Right lobe of liver (tissue), 6 donors: Measurements from ENCODE around the gene UBE3B. TPM values are rescaled to one million over a fixed set of nuclear protein-coding genes. Genes with fewer than 3 reads are reported as not detected.
A peak's percentile ranks its signal among the peaks of the same experiment; 100 is the strongest.

ENCODE experiments used
- ATAC-seq, 4 donors: fragments of 200-7000 bp; cut with Tn5 transposase; one replicate each; pipeline ENCODE4 v1.9.1; 2020; ENCODE audit warnings: mild to moderate bottlenecking in 4 of 4, moderate library complexity in 4 of 4
- DNase-seq, 3 donors: peaks; one replicate each; pipeline ENCODE4 v3.0.0-alpha.2; 2020
- H3K27ac ChIP-seq, 3 donors: fragments of 200-600 bp; one replicate each; pipeline ENCODE4 v1.8.0; 2022
- H3K27me3 ChIP-seq, 2 donors: fragments of 200-600 bp; one replicate each; pipeline ENCODE4 v1.8.0; 2022
- H3K36me3 ChIP-seq, 4 donors: fragments of 200-600 bp; sonication (generic) in 1 of 4; one replicate each; pipeline versions ENCODE4 v1.5.1 to v1.8.0; 2017 to 2022; ENCODE audit warnings: control low read depth in 1 of 4
- H3K4me1 ChIP-seq, 4 donors: fragments of 200-600 bp; sonication (generic) in 1 of 4; one replicate each; pipeline versions ENCODE4 v1.5.1 to v1.8.0; 2017 to 2022; ENCODE audit warnings: control low read depth in 1 of 4
- H3K4me3 ChIP-seq, 3 donors: fragments of 200-600 bp; one replicate each; pipeline ENCODE4 v1.8.0; 2022
- H3K9me3 ChIP-seq, 4 donors: fragments of 200-600 bp; sonication (generic) in 1 of 4; one replicate each; pipeline versions ENCODE4 v1.5.1 to v1.8.0; 2017 to 2022; ENCODE audit warnings: control low read depth in 1 of 4
- POLR2A ChIP-seq: fragments of 450-650 bp; IDR thresholded peaks from one replicate; pipeline ENCODE4 v1.6.1; 2017; ENCODE audit warnings: antibody characterized with exemption, mild to moderate bottlenecking
- WGBS: methylation state at CpG from one replicate; pipeline ENCODE4 v1.1.6; 2018; ENCODE audit warnings: low coverage, low lambda C conversion rate; ENCODE audit not compliant: insufficient coverage; ENCODE audit errors: missing lambda C conversion rate; 5-methylcytosine and 5-hydroxymethylcytosine counted together
- intact Hi-C, 2 donors: fragments of 100-400 bp; cut with DNase I; formaldehyde crosslinking; loops; one replicate each; pipeline versions ENCODE4 v1.11.2 to v1.14.1; 2022
- total RNA-seq, 6 experiments: library from RNA; depleted of rRNA in 2 of 6; stranded (reverse); fragments of >200 nt in 2 of 6; fragmentation: NEBNext Ultra II Directional in 3 of 6; extraction: Animal tissue kit (Norgen Biotek cat#: 25700) in 3 of 6; gene quantifications; one replicate each; pipeline versions ENCODE4 v1.1.0 to v1.2.4, GENCODE V29; 2016 to 2023
- TF ChIP-seq, protein P1 (sequence below), 4 donors: fragments of 200-600 bp in 3 of 4; fragments of 450-650 bp in 1 of 4; IDR thresholded peaks; one replicate each; pipeline versions ENCODE4 v1.5.1 to v1.8.0; 2016 to 2022; ENCODE audit warnings: antibody characterized with exemption in 4 of 4, mild to moderate bottlenecking in 2 of 4
- donor health status: DM: no; HTN: yes; CAD: no.
- donor health status: DM: no; HTN: no; CAD: no.
- donor health status: DM: no; HTN: no; CAD: no.
- donor health status: DM: no; HTN: yes; CAD: no.
- donor health status: DM: no; HTN: yes; CAD: no.

The UBE3B gene
- total RNA-seq, 6 experiments from 2014 or later = 15.3 to 31.8 (median 22.5) TPM

DNA sequence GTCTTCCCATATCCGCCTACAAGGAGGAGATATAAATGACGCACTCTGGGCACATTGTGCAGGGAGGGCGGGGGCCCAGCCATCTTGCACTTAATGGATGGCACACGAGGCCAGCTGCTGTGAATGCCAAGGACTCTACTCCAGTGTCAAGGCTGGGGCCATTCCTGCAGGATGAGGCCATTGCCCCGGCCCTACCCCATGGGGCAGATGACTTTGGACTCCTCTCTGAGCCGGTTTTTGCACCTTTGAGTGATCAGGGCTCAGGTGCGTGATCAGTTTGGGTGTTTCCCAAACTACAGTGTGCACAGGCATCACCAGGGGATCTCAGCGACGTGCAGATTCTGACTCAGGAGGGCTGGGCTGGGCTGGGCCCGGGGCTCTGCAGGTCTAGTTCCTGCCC, 79.8 kb downstream of the UBE3B start:
- ATAC-seq = peak; percentile 55 to 72 (median 70)
- Histone ChIP-seq H3K4me3 (no peak overlapping the region), H3K9me3 (no peaks in the 10 kb centered on the region), H3K27me3 (no peaks in the 10 kb centered on the region), H3K27ac (no peak overlapping the region), H3K36me3 (no peaks in the 10 kb centered on the region), H3K4me1 (peaks cover 0 to 46% (median 22%) of the 10 kb centered on the region in 4 donors)
- no peak for TF ChIP-seq POLR2A
- TF ChIP-seq, protein P1, sequence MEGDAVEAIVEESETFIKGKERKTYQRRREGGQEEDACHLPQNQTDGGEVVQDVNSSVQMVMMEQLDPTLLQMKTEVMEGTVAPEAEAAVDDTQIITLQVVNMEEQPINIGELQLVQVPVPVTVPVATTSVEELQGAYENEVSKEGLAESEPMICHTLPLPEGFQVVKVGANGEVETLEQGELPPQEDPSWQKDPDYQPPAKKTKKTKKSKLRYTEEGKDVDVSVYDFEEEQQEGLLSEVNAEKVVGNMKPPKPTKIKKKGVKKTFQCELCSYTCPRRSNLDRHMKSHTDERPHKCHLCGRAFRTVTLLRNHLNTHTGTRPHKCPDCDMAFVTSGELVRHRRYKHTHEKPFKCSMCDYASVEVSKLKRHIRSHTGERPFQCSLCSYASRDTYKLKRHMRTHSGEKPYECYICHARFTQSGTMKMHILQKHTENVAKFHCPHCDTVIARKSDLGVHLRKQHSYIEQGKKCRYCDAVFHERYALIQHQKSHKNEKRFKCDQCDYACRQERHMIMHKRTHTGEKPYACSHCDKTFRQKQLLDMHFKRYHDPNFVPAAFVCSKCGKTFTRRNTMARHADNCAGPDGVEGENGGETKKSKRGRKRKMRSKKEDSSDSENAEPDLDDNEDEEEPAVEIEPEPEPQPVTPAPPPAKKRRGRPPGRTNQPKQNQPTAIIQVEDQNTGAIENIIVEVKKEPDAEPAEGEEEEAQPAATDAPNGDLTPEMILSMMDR (IDR thresholded peaks at IDR 0.05) = no peak
- intact Hi-C loops = no loop called here
- peak in 2 of 3 donors; percentile 58 to 77 for DNase-seq
- WGBS = 17% methylated on average over 1 of the region's 10 CpGs

DNA sequence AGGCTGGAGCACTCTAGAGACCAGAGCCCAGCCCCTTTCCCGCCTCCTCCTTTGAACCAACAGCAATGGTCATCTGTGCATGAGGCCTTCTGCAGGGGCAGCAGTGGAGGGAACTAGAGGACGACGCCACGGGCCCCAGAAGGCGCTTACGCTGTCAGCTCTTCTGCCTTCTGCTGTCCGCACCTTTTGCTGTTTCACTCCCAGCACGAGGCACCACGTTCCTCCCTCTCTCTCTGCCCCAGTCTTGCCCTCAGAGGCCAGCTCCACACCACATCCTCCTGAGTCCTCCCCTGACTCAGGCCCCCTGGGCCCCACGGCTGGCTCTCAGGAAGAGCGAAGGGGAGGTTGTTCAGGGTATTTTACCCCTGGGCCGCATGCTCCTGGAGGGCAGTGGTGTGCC, 80.4 kb downstream of the UBE3B start:
- ATAC-seq = peak in 1 of 4 donors; percentile 2
- 70% methylated on average over 6 of the region's 12 CpGs for WGBS
- peaks cover 0 to 46% (median 21%) of the 10 kb centered on the region in 4 donors for H3K4me1 ChIP-seq
- no peaks in the 10 kb centered on the region for H3K9me3 ChIP-seq
- H3K4me3 ChIP-seq = no peak overlapping the region
- no peaks in the 10 kb centered on the region for H3K27me3 ChIP-seq
- no peak for TF ChIP-seq POLR2A
- TF ChIP-seq, protein P1 (IDR thresholded peaks at IDR 0.05) = no peak
- intact Hi-C loops = no loop called here
- no peak overlapping the region for H3K27ac ChIP-seq
- DNase-seq = no peak
- H3K36me3 ChIP-seq = no peaks in the 10 kb centered on the region

DNA sequence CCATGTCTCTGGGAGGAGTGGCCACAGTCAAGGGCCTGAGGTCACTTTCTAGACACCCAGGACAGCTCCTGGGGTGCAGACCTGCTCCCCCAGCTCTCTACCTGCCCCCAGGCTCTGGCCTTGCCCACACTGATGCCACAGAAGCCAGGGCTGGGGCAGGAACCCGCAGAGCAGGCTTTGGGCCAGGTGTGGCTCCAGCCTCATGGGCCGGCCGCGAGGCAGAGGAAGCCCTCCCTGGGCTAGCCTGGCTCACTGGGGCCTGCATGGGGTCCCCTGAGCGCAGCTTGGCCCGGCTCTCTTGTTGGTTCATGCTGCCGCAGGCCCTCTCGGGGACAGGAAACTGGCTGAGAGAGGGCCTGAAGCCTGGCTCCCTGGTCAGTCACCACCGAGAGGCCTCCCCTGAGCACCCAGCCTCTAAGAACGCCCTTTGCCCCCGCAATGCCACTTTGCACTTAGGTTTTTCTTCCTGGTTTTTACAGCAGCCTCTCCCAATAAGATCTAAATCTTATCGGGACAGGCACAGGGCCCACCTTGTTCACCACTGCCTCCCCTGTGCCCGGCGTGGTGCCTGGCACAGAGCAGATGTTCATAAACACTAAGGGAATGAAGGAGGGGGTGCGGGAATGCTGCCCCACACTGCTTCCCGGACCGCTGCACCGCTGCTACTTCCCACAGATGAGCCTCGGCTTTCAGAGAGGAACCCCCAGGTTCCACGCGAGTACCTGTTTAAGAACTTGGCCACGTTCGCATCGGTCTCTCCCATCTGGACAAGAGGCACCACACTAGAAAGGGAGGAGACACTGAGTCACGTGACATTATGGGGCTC, 81.2 kb downstream of the UBE3B start:
- Histone ChIP-seq H3K9me3 (no peaks in the 10 kb centered on the region), H3K4me3 (no peak overlapping the region), H3K27ac (no peak overlapping the region), H3K4me1 (peaks cover 0 to 43% (median 17%) of the 10 kb centered on the region in 4 donors), H3K36me3 (peaks cover 0 to 7% (median 0%) of the 10 kb centered on the region in 4 donors), H3K27me3 (no peaks in the 10 kb centered on the region)
- peak in 1 of 4 donors; percentile 17 for ATAC-seq
- DNase-seq = peak in 1 of 3 donors; percentile 31
- intact Hi-C loops = no loop called here
- WGBS = 95% methylated on average over 9 of the region's 25 CpGs
- TF ChIP-seq, protein P1 (IDR thresholded peaks at IDR 0.05) = no peak
- no peak for TF ChIP-seq POLR2A

DNA sequence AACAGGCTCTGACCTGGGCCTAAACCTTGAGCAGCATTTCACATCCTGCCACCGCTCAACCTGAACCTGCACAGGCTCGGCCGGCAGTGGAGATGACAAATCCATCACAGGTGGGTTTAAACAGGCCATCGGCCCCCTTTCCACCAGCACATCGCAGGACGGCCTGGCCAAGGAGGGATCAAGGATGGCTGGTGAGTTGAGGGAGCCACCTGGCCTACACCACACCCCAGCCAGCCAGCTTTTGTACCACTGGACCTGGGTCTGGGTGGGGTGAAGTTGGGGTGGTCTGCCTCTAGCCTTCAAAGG, 81.7 kb downstream of the UBE3B start:
- no CpG with 5 or more reads among the region's 6 CpGs for WGBS
- peaks cover 0 to 11% (median 0%) of the 10 kb centered on the region in 4 donors for H3K36me3 ChIP-seq

More for the DNA sequence above, 81.7 kb downstream of the UBE3B start:
- Histone ChIP-seq H3K4me1 (peaks cover 0 to 39% (median 16%) of the 10 kb centered on the region in 4 donors), H3K4me3 (no peak overlapping the region), H3K27me3 (no peaks in the 10 kb centered on the region), H3K9me3 (no peaks in the 10 kb centered on the region), H3K27ac (no peak overlapping the region)
- intact Hi-C loops = no loop called here
- DNase-seq (peak in 1 of 3 donors; percentile 40), ATAC-seq (no peak)
- TF ChIP-seq, protein P1 (IDR thresholded peaks at IDR 0.05) = no peak
- TF ChIP-seq POLR2A = no peak
